NCI-H2171 treated with DMSO at 0.1 percent for 48 hours (cell line): ENCODE results near the gene ASGR2.
A peak's percentile ranks its signal among the peaks of the same experiment; 100 is the strongest.
"Not testable (repeated sequence)": the region's sequence is repeated elsewhere in the genome, so short reads cannot be mapped to it uniquely, and the experiment has no call there.

Experiments
- DNase-seq: peaks from one replicate; lab custom pipeline; 2025; lab: John Stamatoyannopoulos, UW

Gene ASGR2

GRCh38 chr17:7098802-7099459 is 15.7 kb downstream of the ASGR2 start:
- no peak for DNase-seq

GRCh38 chr17:7097940-7098339 is 16.7 kb downstream of the ASGR2 start:
- no peak for DNase-seq

GRCh38 chr17:7095625-7096024 is 19.0 kb downstream of the ASGR2 start:
- no peak for DNase-seq

DNA sequence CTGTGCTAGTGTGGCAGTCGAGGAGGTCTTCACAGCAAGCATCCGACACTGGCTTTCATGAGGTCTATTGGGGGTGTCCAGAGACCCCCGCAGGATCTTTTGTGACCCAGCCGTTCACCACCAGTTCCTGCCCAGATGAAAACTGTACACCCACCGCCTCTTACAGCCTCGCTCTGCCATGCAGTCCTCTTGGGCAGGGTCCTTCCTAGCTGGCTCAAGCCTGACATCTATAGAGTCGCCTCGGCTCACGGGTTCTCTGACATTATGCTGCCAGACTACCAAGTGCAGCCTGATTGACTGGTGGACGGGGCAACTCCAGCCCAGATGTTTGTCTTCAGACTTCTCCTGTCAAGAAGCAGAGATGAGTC is 20.0 kb downstream of the ASGR2 start:
- no peak for DNase-seq

DNA sequence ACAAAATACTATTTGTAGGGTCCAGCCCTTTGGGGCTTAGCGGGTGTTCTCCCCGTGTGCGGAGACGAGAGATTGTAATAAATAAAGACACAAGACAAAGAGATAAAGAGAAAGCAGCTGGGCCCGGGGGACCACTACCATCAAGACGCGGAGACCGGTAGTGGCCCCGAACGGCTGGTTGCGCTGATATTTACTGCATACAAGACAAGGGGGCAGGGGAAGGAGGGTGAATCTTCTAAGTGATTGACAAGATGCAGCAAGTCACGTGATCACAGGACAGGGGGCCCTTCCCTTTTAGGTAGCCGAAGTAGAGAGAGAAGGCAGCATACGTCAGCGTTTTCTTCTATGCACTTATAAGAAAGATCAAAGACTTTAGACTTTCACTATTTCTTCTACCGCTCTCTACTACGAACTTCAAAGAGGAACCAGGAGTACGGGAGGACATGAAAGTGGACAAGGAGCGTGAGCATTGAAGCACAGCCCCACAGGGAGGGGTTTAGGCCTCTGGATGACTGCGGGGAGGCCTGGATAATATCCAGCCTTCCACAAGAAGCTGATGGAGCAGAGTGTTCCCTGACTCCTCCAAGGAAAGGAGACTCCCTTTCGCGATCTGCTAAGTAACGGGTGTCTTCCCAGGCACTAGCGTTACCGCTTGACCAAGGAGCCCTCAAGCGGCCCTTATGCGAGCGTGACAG is 23.2 kb downstream of the ASGR2 start:
- not testable (repeated sequence) for DNase-seq

DNA sequence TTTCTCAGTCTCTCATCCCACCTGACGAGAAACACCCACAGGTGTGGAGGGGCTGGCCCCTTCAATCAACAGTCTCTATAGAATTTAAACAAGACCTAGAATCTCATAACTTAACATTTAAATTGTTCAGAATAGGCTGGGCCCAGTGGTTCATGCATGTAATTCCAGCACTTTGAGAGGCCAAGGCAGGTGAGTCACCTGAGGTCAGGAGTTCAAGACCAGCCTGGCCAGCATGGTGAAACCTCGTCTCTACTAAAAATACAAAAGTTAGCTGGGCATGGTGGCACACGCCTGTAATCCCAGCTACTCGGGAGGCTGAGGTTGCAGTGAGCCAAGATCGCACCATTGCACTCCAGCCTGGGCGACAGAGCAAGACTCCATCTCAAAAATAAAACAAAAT is 25.1 kb downstream of the ASGR2 start:
- DNase-seq, result not testable (repeated sequence)

GRCh38 chr17:7088442-7088841 is 26.2 kb downstream of the ASGR2 start:
- peak; percentile 36 for DNase-seq

DNA sequence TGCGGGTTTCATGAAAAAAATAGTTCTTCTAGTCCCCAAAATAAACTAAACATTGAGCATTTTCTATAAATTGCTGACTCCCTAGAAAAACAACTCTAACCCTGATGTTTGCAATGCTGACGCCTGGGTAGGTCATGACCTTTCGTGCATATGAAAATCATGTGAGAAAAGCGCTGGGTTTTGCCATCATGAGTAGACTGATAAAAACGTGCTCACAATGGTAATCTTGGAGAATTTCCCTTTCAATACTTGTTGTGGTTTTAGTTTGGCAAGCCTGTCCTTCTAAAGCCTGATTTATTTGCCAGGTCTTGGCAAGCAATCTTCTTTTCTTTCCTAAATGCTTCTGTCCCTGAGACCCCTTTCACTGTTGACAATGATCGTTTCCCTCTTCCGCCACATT is 30.5 kb downstream of the ASGR2 start:
- DNase-seq, result no peak

DNA sequence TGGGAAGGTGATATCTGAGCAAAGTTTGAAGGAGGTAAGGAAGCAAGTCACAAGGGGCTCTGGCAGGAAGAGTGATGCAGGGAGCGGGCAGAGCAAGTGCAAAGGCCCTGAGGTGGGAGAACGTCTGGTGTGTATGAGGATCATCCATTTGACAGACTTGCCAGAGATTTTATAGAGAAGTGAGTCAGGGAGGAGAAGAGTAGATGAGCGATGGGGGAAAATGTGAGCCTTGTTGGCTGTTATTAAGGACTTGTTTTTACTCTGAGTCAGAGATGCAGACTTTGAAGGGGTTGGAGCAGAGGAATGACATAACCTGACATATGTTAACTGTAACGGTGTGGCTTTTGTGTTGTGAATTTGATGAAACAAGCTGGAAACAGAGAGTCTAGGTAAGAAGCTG is 31.0 kb downstream of the ASGR2 start:
- DNase-seq, result no peak

DNA sequence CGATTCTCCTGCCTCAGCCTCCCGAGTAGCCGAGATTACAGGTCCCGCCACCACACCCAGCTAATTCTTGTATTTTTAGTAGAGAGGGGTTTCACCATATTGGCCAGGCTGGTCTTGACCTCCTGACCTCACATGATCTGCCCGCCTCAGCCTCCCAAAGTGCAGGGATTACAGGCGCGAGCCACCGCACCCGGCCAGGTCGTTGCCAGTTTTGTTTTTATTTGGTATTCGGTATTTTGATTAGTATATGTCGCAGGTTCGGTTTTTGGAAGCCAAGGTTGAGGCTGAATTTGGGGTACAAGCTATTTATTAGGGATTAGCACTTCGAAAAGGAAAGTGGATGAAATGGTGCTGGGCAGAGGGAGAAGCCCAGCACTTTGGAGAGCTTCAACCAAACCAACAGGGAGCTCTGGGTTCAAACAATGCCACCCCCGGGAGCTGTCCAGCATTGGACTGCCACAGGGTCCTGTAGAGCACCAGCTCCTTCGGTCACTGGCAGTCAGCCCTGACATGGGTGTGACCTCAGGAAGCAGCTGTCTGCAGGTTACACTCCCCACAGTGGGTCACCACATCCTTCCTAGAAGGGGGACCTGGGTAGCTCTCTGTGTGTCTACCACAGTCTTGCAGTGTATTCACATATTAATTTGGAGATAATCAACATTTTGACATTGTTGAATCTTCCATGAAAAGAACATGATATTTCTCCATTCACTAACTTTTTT is 33.1 kb downstream of the ASGR2 start:
- DNase-seq, result no peak

DNA sequence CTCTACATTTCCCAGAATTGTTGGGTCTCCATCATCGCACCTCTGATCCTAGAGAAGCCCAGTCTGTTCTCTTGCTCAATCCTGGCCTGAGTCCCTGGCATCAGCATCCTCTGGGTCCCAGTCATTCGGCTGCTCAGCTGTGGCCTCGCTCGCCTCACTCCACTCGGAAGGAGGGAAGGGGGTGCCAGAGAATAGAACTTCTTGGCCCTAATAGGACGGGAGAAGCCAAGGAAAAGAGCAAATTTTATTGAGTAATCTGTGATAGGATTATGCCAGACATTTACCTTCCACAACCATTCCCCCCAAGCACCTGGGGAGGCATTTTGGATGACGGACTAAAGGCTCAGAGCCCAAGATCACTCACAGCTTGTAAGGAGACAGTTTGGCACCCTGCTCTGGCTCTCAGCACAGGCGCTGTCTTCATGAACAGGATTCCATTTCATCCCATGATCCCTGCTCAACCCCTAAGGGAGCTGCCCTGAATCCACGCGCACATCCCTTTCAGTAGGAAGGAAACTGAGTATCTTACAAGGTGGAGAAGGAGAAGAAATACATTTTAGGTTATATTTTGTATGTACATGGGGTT is 34.1 kb downstream of the ASGR2 start:
- no peak for DNase-seq

DNA sequence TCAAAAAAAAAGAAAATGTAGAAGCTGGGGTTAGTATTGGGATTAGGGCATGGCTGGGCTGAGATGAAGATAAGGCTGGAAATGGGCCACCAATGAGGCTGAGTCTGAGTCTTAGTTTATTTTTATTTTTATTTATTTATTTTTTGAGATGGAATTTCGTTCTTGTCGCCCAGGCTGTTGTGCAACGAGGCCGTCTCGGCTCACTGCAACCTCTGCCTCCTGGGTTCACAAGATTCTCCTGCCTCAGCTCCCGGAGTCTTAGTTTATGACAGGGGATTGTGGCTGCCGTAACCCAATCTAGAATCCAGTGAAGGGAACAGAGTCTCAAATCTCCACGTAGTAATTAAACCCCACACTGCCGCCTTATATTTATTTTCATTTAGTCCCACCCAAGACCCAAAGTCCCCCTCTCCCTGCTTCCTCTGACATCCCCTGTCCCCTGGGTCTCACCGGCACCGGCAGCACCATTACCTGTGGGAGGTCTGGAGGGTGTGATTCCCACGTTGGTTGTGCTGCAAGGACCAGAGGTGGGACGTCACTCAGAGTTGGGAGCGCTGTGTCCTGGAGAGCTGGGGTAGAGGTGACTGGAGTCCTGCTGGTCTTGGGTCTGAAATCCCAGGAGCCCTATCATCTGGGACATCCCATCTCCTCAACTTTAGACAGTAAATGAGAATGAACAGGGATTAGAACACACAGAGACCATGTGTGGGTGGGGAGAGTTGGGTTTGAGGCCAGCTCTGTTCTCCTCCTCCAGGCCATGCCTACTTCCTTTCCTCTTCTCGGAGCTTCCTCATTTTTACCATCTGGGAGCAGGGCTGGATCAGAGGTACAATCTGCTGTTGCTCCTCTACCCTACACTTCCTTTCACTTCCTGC is 34.8 kb downstream of the ASGR2 start, which contains the start of gene CLEC10A:
TSS of gene CLEC10A (minus strand) at position 671 of the 875 bp plus-strand sequence. CDS start 1,439 bp downstream, outside the sequence.
- no peak for DNase-seq

GRCh38 chr17:7078711-7079110 is 35.9 kb downstream of the ASGR2 start:
- no peak for DNase-seq

DNA sequence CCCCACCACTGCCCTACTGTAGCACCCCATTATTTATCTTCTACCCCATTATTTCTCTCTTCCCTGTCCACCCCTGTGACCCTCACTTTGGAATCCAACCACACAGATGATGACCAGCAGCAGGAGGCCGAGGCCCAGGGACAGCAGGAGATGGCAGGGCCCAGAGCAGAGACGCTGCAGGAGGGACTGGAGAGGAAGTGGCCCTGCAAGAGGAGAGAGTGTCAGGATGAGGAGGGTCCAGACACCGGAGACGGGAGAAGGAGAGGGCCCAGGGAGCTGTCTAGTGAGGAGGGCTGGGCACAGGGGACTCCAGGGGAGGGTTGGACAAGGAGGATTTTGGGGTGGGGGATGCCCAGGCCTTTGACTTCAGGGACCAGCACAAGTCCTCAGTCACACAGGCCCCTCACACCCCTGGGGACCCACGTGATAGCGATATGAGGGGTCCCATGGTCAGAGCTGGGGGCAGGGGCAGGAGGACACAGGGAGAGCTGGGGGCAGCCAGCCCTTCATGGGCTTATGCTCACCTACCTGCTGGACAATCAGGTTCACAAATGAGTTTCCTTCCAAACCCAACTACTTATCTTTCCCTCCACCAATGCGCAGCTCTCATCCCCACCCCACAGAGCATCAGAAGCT is 36.6 kb downstream of the ASGR2 start:
- DNase-seq, result no peak

- DNase-seq, result no peak
Measured at GRCh38 chr17:7074931-7075330, 39.7 kb downstream of the ASGR2 start.

- DNase-seq, result no peak
Measured at GRCh38 chr17:7072406-7072805, 42.2 kb downstream of the ASGR2 start.

DNA sequence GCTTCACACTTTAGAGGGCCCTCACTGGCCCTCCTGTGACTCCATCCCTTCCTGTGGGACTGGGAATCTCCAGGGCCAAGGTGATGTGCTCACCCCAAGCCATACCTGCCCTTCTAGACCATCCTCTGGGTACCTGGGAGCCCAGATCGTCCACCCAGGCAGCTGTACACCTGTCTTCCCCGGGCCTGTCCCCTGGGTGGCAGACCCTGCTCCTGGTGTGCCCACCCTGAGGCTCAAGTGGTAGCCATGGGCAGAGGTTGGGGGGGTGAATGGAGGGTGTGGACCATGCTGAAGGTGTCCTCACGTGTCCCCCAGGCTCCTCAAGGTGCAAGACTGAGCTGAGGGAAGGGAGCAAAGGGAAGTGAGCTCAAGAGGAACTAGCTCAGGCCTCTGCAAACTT is 43.9 kb downstream of the ASGR2 start:
- DNase-seq, result no peak

GRCh38 chr17:7068268-7068667 is 46.4 kb downstream of the ASGR2 start:
- DNase-seq, result no peak

- no peak for DNase-seq
Measured at GRCh38 chr17:7067198-7067597, 47.4 kb downstream of the ASGR2 start.

DNA sequence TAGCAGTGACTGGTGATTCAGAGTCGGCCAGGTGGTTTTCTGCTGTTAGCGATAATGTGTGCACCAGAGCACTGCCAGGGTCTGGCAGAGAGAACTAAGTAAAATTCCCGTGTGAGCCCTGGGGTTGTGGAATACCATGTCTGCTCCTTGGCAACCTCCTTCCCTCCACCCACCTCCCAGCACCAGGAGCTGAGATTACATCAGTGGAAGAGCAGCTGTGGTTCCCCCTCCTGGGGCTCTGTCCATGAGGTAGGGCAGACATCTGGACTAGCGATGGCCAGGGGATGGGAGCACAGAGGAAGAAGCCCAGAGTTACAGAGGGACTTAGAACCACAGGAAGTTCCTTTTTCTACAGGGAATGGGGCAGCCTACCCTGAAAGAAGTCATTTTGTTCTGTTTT is 50.4 kb downstream of the ASGR2 start:
- DNase-seq, result peak; percentile 69

- DNase-seq, result peak; percentile 77
Measured at GRCh38 chr17:7063518-7064094, 51.0 kb downstream of the ASGR2 start.
